Measurements from ENCODE around the gene MAPK1.
"Not testable (repeated sequence)": the region's sequence is repeated elsewhere in the genome, so short reads cannot be mapped to it uniquely, and the experiment has no call there.

MAPK1 gene

DNA sequence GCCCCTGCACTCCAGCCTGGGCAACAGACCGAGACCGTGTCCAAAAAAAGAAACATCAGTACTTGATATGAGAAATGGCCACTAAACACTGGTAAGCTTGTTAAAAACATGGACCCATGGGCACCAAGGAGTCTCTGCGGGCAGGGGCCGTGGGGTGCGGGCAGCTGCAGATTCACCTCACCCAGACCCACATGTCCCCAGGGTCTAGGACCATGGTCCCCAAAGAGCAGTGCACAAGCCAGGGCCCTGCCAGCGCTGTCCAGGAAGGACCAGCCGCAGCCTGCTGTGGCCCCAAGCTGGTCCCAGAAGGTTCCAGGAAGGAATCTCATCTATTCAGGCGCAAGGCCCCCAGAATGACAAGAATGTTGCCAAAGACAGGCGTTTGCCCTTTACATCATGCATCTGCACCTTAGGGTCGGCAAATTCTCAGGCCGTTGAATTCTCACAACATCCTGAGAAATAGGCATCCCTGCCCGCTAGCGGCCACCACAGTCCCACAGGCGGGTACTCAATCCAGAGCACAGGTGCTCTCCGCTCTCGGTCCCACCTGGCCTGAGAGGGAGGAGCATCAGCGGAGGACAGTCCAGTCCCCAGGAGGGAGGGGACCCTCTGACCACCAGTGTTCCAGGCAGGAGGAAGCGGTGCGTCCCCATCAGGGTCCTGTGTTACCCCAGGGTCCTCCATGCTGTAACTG lies 141.3 kb downstream of the MAPK1 start:
- DNase-seq (ENCODE audit: low spot score): no peak

- not testable (repeated sequence) for DNase-seq (ENCODE audit: low spot score)
Observed at GRCh38 chr22:21724496-21724895, 142.9 kb downstream of the MAPK1 start.

DNA sequence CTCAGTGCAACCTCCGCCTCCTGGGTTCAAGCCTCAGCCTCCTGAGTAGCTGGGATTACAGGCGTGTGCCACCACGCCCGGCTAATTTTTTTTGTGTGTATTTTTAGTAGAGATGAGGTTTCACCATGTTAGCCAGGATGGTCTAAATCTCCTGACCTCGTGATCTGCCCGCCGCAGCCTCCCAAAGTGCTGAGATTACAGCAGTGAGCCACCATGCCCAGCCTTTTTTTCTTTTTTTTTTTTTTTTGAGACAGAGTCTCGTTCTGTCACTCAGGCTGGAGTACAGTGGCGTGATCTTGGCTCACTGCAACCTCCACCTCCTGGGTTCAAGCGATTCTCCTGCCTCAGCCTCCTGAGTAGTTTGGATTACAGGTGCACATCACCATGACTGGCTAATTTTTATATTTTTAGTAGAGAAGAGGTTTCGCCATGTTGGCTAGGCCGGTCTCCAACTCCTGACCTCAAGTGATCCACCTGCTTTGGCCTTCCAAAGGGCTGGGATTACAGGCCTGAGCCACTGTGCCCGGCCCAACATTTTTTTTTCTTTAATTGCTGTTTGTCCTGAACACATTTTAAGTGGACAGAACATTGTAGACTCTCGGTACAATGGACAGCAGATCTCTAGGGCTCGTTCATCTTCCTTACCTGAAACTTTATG lies 146.1 kb downstream of the MAPK1 start:
- not testable (repeated sequence) for DNase-seq (ENCODE audit: low spot score)

GRCh38 chr22:21720191-21720859 lies 147.1 kb downstream of the MAPK1 start:
- not testable (repeated sequence) for DNase-seq (ENCODE audit: low spot score)

DNA sequence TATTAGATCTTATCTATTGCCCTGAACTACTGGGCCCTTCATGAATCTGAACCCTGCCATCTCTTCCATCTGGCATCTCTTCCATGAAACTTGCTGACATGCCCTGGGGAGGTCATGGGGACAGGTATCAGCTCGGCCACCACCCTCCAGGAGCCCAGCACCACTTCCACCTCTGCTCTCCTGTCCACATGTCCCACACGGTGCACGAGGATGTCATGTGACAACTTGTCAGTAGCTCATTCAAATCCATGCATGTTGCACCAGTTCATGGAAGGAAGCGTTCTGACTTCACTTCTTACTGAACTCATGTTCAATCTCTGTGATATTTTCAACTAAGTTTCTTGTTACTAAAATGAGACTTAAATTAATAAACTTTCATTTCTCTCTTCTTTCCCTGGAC lies 148.4 kb downstream of the MAPK1 start:
- DNase-seq (ENCODE audit: low spot score): no peak

DNA sequence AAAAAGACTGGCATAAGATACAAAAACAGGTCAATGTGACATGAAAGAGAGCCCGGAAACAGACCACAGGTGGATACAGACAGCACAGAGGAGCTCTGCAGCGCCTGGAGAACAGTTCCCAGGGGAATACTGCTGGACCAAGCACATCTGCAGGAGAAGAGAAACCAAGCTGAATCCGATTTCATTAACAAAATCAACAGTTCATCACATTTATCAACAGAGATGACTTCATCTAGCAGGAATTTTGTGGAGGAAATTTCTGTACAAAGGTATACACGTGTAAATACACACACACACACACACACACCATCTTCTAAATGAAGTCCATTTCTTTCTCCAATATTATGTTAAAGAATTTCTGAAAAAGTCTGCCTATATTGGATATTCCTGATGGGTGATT lies 148.9 kb downstream of the MAPK1 start:
- no peak for DNase-seq (ENCODE audit: low spot score)

DNA sequence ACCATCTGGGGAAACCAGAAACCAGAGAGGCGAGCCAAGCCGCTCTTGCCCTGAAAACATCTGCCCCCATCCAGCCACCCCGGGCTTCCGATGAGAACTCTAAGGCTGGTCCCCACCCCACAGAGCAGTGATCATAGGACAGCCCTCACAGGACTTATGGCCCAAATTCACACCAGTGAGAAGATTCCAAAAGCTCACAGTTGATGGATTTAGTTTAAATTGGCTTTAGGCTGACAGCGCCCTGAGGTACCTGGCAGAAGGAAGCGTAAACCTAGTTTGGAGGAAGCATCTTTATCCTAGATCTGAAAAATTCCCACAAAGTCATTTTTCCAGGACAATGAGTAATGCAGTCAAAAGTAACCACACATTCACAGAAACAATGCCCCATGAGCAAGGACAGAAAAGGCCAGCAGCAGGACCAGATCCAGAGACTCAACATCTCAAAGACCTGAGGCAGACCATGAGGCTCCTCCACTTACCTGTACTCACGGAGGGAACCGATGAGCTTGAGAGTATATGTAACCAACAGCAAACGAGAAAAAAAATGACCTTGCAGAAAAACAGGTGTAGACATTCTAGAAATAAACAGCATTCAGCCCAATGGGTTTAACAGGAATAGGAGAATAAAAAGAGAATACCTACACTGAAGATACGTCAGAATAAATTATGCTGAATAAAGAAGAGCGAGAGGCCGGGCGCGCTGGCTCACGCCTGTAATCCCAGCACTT lies 150.9 kb downstream of the MAPK1 start:
- not testable (repeated sequence) for DNase-seq (ENCODE audit: low spot score)

DNA sequence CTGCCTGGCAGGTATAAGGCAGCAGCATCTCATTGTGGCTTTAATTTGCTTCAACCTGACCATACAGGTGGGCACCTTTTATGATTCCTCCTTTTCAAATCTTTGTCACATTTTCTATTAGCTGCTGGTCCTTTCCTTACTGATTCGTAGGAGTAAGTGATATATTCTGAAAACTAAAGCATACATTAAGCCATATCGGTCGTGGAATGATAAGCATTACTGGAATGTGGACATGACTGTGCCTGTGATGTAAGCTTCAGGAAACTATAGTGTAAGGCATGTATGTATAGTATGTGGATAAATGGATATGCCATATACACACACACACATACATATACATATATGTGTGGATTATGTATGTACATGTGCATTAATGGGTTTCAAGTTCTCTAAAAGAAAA lies 152.7 kb downstream of the MAPK1 start:
- no peak for DNase-seq (ENCODE audit: low spot score)

GRCh38 chr22:21714059-21714770 lies 153.2 kb downstream of the MAPK1 start:
- DNase-seq (ENCODE audit: low spot score): no peak

- no peak for DNase-seq (ENCODE audit: low spot score)
Observed at GRCh38 chr22:21713428-21714058, 153.9 kb downstream of the MAPK1 start.

DNA sequence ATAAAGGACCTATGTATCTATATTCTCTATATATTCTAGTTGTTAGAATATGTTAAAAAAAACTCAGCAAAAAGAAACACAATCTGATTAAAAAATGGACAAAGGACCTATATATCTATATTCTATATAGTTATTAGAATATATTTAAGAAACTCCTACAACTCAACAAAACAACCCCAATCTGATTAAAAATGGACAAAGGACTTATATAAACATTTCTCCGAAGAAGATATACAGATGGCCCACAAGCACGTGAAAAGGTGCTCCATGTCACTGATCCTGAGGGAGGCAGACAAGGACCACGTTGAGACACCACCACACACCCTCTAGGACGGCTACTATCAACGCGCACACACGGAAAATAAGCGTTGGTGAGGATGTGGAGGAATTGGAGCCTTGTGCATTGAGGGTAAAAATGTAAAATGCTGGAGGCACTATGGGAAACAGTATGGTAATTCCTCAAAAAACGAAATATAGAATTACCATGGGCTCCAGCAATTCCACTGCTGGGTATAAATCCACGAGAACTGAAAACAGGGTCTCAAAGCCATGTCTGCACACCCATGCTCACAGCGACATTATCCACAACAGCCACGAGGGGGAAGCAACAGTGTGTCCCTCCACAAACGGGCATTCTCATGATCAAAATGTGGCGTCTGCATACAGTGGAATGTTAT lies 154.6 kb downstream of the MAPK1 start:
- peak; percentile 87 for DNase-seq (ENCODE audit: low spot score)

DNA sequence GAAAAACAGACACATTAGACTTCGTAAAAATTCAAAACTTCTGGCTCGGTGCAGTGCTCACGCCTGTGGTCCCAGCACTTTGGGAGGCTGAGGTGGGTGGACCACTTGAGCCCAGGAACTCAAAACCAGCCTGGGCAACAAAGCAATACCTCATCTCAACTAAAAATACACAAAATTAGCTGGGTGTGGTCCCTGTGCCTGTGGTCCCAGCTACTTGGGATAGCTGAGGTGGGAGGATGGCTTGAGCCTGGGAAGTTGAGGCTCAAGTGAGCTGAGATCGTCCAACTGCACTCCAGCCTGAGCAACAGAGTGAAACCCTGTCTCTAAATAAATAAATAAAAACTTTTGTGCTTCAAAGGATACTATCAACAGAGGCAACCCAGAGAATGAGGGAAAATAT lies 155.6 kb downstream of the MAPK1 start:
- no peak for DNase-seq (ENCODE audit: low spot score)

DNA sequence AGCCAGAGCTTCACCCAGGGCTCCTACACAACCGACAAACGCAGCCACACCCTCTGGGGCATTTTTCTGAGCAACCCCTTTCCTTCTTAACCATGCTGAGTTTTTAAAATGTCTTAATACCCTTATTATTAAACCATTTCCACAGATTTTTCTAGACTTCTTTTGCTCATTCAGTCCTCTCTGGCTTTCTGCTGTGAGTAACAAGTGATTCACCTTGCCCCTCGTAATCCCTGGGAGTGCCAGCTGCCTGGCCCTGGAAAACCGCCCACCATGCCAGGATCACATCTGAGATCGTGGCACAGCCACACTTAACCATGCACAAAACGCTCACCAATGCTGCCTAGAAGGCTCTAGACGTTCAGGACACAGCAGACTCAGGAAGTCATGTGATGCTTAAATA lies 157.3 kb downstream of the MAPK1 start:
- DNase-seq (ENCODE audit: low spot score): no peak

- DNase-seq (ENCODE audit: low spot score): no peak
Observed at GRCh38 chr22:21709688-21710087, 157.8 kb downstream of the MAPK1 start.

- no peak for DNase-seq (ENCODE audit: low spot score)
Observed at GRCh38 chr22:21708960-21709359, 158.5 kb downstream of the MAPK1 start.

GRCh38 chr22:21707677-21708076 lies 159.8 kb downstream of the MAPK1 start:
- peak; percentile 83 for DNase-seq (ENCODE audit: low spot score)

Measured in NAMALWA (cell line).